ENCODE measurements around the gene SIGLEC12.

The SIGLEC12 gene

DNA sequence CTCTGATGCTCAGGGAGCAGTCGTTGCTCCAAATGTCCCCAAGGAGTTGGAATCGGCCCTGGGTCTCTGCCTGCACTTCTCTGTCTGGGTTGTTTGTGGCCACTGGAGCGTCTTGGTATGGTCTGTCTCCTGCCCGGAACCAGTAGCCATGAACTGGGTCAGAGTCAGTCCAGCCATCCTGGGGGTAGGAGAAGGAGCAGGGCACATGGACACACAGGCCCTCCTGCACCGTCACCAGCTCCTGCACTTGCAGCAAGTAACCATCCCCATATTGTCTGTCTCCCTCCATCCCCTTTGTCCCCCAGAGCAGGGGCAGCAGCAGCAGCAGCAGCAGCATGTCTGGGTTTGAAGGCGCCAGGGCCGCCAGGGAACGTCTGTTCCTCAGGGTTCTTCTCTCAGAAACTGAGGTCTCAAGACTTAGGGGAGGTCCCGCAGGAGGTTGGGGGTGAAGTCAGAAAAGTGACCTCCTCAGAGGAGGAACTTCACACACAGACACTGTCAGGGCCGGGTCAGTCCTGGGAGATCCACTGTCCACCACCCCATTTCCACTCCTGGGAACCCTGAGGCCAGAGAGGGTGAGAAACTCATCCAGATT, 43.5 kb downstream of the SIGLEC12 start, which contains the start of gene SIGLEC8:
SIGLEC8 (minus strand) TSS at position 404 of the 595 bp plus-strand sequence; CDS start at position 337, 67 bp downstream.
- TF ChIP-seq, protein P1, sequence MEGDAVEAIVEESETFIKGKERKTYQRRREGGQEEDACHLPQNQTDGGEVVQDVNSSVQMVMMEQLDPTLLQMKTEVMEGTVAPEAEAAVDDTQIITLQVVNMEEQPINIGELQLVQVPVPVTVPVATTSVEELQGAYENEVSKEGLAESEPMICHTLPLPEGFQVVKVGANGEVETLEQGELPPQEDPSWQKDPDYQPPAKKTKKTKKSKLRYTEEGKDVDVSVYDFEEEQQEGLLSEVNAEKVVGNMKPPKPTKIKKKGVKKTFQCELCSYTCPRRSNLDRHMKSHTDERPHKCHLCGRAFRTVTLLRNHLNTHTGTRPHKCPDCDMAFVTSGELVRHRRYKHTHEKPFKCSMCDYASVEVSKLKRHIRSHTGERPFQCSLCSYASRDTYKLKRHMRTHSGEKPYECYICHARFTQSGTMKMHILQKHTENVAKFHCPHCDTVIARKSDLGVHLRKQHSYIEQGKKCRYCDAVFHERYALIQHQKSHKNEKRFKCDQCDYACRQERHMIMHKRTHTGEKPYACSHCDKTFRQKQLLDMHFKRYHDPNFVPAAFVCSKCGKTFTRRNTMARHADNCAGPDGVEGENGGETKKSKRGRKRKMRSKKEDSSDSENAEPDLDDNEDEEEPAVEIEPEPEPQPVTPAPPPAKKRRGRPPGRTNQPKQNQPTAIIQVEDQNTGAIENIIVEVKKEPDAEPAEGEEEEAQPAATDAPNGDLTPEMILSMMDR (IDR thresholded peaks at IDR 0.05) = no peak

DNA sequence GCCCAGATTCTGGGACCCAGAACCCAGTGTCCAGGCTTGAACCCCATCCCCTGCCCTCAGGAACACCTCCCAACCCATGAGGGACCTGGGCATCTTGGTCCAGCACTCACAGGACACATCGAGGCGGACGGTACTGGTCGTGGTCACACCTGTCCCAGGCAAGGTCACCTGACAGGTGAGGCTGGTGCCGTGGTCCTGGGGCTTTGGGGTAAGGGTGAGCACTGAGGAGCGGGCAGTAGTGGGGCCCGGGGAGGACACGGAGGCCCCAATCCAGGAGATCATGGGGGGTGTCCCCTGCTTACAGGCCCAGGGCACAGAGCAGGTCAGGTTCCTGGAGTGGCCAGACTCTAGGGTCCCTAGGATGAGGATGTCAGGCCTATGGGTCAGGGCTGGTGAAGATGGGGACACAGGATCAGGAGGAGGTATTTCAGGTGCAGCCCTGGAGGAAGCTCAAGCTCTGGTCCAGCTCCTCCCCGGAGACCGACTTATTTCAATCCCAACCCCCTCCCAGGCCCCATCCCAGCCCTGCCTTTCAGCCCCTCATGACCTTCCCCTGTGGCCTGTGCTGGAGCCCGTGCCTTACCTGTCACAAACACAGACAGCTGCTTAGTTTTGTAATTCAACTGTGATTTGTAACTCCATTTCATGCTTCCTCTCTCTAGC, 44.1 kb downstream of the SIGLEC12 start:
- TF ChIP-seq, protein P1 (IDR thresholded peaks at IDR 0.05) = no peak

- TF ChIP-seq, protein P1 (IDR thresholded peaks at IDR 0.05) = no peak
Observed at GRCh38 chr19:51456541-51457290, 44.9 kb downstream of the SIGLEC12 start.

- TF ChIP-seq, protein P1 (IDR thresholded peaks at IDR 0.05) = no peak
Observed at GRCh38 chr19:51450730-51451307, 50.8 kb downstream of the SIGLEC12 start.

DNA sequence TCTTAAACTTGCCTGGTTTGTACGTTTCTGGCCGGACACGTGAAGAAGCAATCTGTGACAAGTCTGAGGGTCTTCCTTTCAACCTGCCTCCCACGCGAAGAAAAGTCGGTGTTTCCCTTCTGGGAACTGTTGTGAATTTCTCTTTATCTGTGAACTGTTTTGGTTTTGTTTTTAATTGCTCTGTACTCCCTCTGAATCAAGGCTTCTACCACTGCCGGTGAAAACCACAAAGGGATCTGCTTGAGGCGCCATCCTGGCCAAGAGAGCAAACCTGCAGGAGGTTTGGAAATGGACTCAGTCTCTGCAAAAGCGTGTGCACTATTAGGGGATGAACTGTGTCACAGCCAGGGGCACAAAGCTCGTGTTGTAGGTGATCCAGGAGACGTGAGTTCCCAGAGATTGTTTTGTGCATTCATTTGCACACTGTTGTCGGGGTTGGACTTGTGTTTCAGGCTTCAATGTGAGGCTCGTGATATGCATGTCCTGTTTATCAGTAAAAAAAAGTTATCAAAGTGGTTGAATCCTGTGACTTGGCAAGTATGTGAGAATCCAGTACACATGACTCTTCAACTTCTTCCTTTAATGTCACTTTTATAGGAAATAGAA, 53.1 kb downstream of the SIGLEC12 start:
- TF ChIP-seq, protein P1 (IDR thresholded peaks at IDR 0.05) = no peak

DNA sequence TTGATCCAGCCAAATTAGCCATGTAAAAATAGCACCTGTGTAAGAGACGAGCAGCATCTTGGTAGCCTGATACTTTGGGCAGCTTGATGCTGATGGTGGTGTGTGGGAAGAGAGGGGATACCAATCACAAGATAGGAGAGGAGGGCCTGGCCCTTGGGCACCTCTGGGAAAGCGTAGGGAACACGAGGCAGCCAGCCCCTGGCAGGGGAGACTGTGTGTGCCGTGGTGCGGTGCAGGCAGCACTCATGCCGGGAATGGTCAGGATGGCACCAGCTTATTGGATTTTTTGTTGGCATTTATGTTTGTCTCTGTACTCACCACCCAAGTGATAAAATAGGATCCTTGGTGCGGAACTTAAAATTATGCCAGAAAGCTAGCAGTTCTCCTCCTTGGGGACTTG, 53.6 kb downstream of the SIGLEC12 start:
- TF ChIP-seq, protein P1 (IDR thresholded peaks at IDR 0.05) = no peak

Measured in LNCAP (cell line).